ENCODE results near the gene XRCC2. TPM values are rescaled to one million over a fixed set of nuclear protein-coding genes. Genes with fewer than 3 reads are reported as not detected.
"Not testable (repeated sequence)": the region's sequence is repeated elsewhere in the genome, so short reads cannot be mapped to it uniquely, and the experiment has no call there.

XRCC2 gene
- total RNA-seq, 1 donor from 2014 or later = 2.3 TPM

GRCh38 chr7:152663931-152664330 lies 12.0 kb downstream of the XRCC2 start:
- ATAC-seq = no peak

- no peak for ATAC-seq
These were observed 12.7 kb downstream of the XRCC2 start for GRCh38 chr7:152663148-152663740.

- no peak for ATAC-seq
These were observed 14.5 kb downstream of the XRCC2 start for GRCh38 chr7:152661479-152661878.

- ATAC-seq = no peak
These were observed 15.9 kb downstream of the XRCC2 start for GRCh38 chr7:152660021-152660420.

- no peak for ATAC-seq
These were observed 21.0 kb downstream of the XRCC2 start for GRCh38 chr7:152654971-152655370.

GRCh38 chr7:152649220-152649619 lies 26.7 kb downstream of the XRCC2 start:
- ATAC-seq = no peak

- ATAC-seq = no peak
These were observed 28.9 kb downstream of the XRCC2 start for GRCh38 chr7:152647009-152647408.

- ATAC-seq = not testable (repeated sequence)
These were observed 29.4 kb downstream of the XRCC2 start for GRCh38 chr7:152646579-152646978.

- ATAC-seq = no peak
These were observed 31.9 kb downstream of the XRCC2 start for GRCh38 chr7:152643979-152644559.

- ATAC-seq = no peak
These were observed 34.6 kb downstream of the XRCC2 start for GRCh38 chr7:152641384-152641783.

GRCh38 chr7:152640829-152641228 lies 35.1 kb downstream of the XRCC2 start:
- ATAC-seq = no peak

GRCh38 chr7:152637920-152638580 lies 37.9 kb downstream of the XRCC2 start:
- ATAC-seq = no peak

GRCh38 chr7:152637161-152637560 lies 38.8 kb downstream of the XRCC2 start:
- no peak for ATAC-seq

GRCh38 chr7:152636441-152636840 lies 39.5 kb downstream of the XRCC2 start:
- no peak for ATAC-seq

GRCh38 chr7:152633504-152633903 lies 42.4 kb downstream of the XRCC2 start:
- ATAC-seq = no peak

- no peak for ATAC-seq
These were observed 42.9 kb downstream of the XRCC2 start for GRCh38 chr7:152633072-152633471.

GRCh38 chr7:152628772-152629171 lies 47.2 kb downstream of the XRCC2 start:
- ATAC-seq = not testable (repeated sequence)

GRCh38 chr7:152624228-152624627 lies 51.7 kb downstream of the XRCC2 start:
- ATAC-seq = no peak

- no peak for ATAC-seq
These were observed 54.5 kb downstream of the XRCC2 start for GRCh38 chr7:152621426-152621825.

GRCh38 chr7:152619027-152619739 lies 56.8 kb downstream of the XRCC2 start:
- ATAC-seq = no peak

- no peak for ATAC-seq
These were observed 57.5 kb downstream of the XRCC2 start for GRCh38 chr7:152618427-152618826.

GRCh38 chr7:152617056-152617455 lies 58.9 kb downstream of the XRCC2 start:
- ATAC-seq = no peak

- no peak for ATAC-seq
These were observed 60.8 kb downstream of the XRCC2 start for GRCh38 chr7:152615031-152615741.
